NCI-H460 (cell line): ENCODE results near the gene HORMAD1. TPM values are rescaled to one million over a fixed set of nuclear protein-coding genes. Genes with fewer than 3 reads are reported as not detected.

Experiments used
- small RNA-seq, 2 experiments: library from RNA; depleted of rRNA; stranded (forward); fragments of <200 nt; gene quantifications; one replicate each; pipeline ENCODE3, GENCODE V24; 2014
- total RNA-seq: library from RNA; depleted of rRNA; stranded (reverse); fragments of >200 nt; shearing (Covaris generic); gene quantifications from 2 replicates; pipeline ENCODE4 v1.2.3, GENCODE V29; 2014; rRNA removed

HORMAD1 gene
- total RNA-seq, 1 experiment from 2014 or later, result 14.6 TPM

Small RNAs within 50 kb of the gene (small RNA-seq; reads per million reads assigned to genes)
- 0 reads per million in 2 experiments for gene RNU6-1042P

Other genes starting within 250 kb of the HORMAD1 start
- 40.4 and 42.1 TPM in 2 replicates for gene TARS2, start 233.5 kb downstream of the HORMAD1 start, total RNA-seq
- gene ECM1, start 212.8 kb downstream of the HORMAD1 start, total RNA-seq, result 11.7 and 12.0 TPM in 2 replicates
- gene FALEC, start 205.1 kb downstream of the HORMAD1 start, total RNA-seq, result not detected in 2 replicates
- gene ADAMTSL4, start 171.5 kb downstream of the HORMAD1 start, total RNA-seq, result 5.7 and 5.8 TPM in 2 replicates
- 489 and 574 TPM in 2 replicates for gene MCL1, start 141.3 kb downstream of the HORMAD1 start, total RNA-seq
- gene ENSA, start 91.3 kb downstream of the HORMAD1 start, total RNA-seq, result 123 and 128 TPM in 2 replicates
- 15.0 and 19.1 TPM in 2 replicates for gene GOLPH3L, start 23.7 kb downstream of the HORMAD1 start, total RNA-seq
- gene CTSS, start 44.9 kb upstream of the HORMAD1 start, total RNA-seq, result 0.38 and 1.1 TPM in 2 replicates
- gene CTSK, start 87.4 kb upstream of the HORMAD1 start, total RNA-seq, result 2.7 and 4.5 TPM in 2 replicates
- 22.8 and 27.1 TPM in 2 replicates for gene ARNT, start 155.7 kb upstream of the HORMAD1 start, total RNA-seq
- gene CTXND2, start 166.2 kb upstream of the HORMAD1 start, total RNA-seq, result not detected in 2 replicates
- gene SETDB1, start 205.5 kb upstream of the HORMAD1 start, total RNA-seq, result 46.5 and 53.6 TPM in 2 replicates